H1 (cell line): ENCODE measurements around the gene SERGEF. TPM values are rescaled to one million over a fixed set of nuclear protein-coding genes. Genes with fewer than 3 reads are reported as not detected.

Experiments used
- CTCF ChIA-PET: fragments of 300-600 bp; sonication (Branson Sonifier 250); formaldehyde crosslinking; loops from one replicate; lab custom pipeline; 2021; ENCODE audit not compliant: partially characterized antibody; lab: Charles Lee
- POLR2A ChIA-PET: fragments of 300-600 bp; sonication (Branson Sonifier 250); formaldehyde crosslinking; loops from one replicate; lab custom pipeline; 2021; ENCODE audit warnings: inconsistent platforms; ENCODE audit not compliant: partially characterized antibody; lab: Charles Lee
- DNase-seq, 2 experiments: peaks; one replicate each; pipeline versions ENCODE4 v3.0.0 to v3.0.0-alpha.2; 2010 to 2022; ENCODE audit warnings: low spot score in 2 of 2, low read depth in 1 of 2, mixed read lengths in 1 of 2
- FAIRE-seq: peaks from 2 replicates; lab custom pipeline; 2011; peaks lifted over from hg19 to GRCh38; lab: Jason Lieb, UNC
- H2AFZ ChIP-seq: 2 replicates; pipeline ENCODE4 v1.8.1; 2012; ENCODE audit warnings: low read length, inconsistent platforms
- H2AK5ac ChIP-seq: 2 replicates; pipeline ENCODE4 v1.6.1; 2013; ENCODE audit warnings: low read depth, low read length
- H2BK120ac ChIP-seq: replicated peaks from 2 replicates; pipeline ENCODE3; 2013; ENCODE audit warnings: low read depth, low read length, inconsistent platforms
- H2BK12ac ChIP-seq: 2 replicates; pipeline ENCODE4 v1.6.1; 2013; ENCODE audit warnings: low read depth, low read length
- H2BK15ac ChIP-seq: 2 replicates; pipeline ENCODE4 v1.6.1; 2013; ENCODE audit warnings: low read length
- H2BK20ac ChIP-seq: 2 replicates; pipeline ENCODE4 v1.6.1; 2013; ENCODE audit warnings: low read length
- H2BK5ac ChIP-seq: 2 replicates; pipeline ENCODE4 v1.6.1; 2013; ENCODE audit warnings: low read depth, low read length
- H3K14ac ChIP-seq: 2 replicates; pipeline ENCODE4 v1.6.1; 2013; ENCODE audit warnings: inconsistent platforms; ENCODE audit not compliant: insufficient read length
- H3K18ac ChIP-seq: 2 replicates; pipeline ENCODE4 v1.6.1; 2013; ENCODE audit warnings: low read length; ENCODE audit errors: extremely low read depth
- H3K23ac ChIP-seq: 2 replicates; pipeline ENCODE4 v1.6.1; 2013; ENCODE audit warnings: inconsistent platforms; ENCODE audit not compliant: insufficient read length
- H3K23me2 ChIP-seq: 2 replicates; pipeline ENCODE4 v1.6.1; 2013; ENCODE audit warnings: low read depth, low read length
- H3K27ac ChIP-seq: 2 replicates; pipeline ENCODE4 v1.6.1; 2011; ENCODE audit warnings: low read depth, low read length, inconsistent platforms
- H3K27me3 ChIP-seq, 4 experiments: replicated peaks in 1 of 4; 1 replicate in 1 of 4; 2 replicates in 3 of 4; pipeline versions ENCODE4 v1.6.1 to v1.8.1; 2011 to 2013; ENCODE audit warnings: low read length in 3 of 4, mild to moderate bottlenecking in 3 of 4, inconsistent platforms in 2 of 4, mixed read lengths in 2 of 4, moderate library complexity in 1 of 4; ENCODE audit not compliant: control insufficient read depth in 3 of 4, insufficient read depth in 3 of 4; ENCODE audit errors: extremely low read depth in 1 of 4
- H3K36me3 ChIP-seq, 4 experiments: 2 replicates each; pipeline versions ENCODE4 v1.6.1 to v1.8.1; 2011 to 2013; ENCODE audit warnings: mild to moderate bottlenecking in 4 of 4, low read length in 3 of 4, moderate library complexity in 2 of 4, control low read depth in 1 of 4, inconsistent platforms in 1 of 4; ENCODE audit not compliant: insufficient read depth in 4 of 4, control insufficient read depth in 2 of 4
- H3K4ac ChIP-seq: replicated peaks from 2 replicates; pipeline ENCODE3; 2013; ENCODE audit warnings: low read length, low read depth, mixed read lengths, inconsistent platforms; ENCODE audit not compliant: insufficient read length
- H3K4me1 ChIP-seq, 4 experiments: replicated peaks in 1 of 4; 1 replicate in 1 of 4; 2 replicates in 3 of 4; pipeline versions ENCODE4 v1.6.1 to v1.8.1; 2011 to 2013; ENCODE audit warnings: low read length in 3 of 4, inconsistent platforms in 2 of 4, mixed read lengths in 1 of 4; ENCODE audit not compliant: insufficient read depth in 4 of 4, control insufficient read depth in 3 of 4
- H3K4me2 ChIP-seq, 2 experiments: 2 replicates each; pipeline versions ENCODE4 v1.6.1 to v1.8.1; 2011 to 2013; ENCODE audit warnings: low read depth in 2 of 2, low read length in 2 of 2, control low read depth in 1 of 2, inconsistent platforms in 1 of 2, mild to moderate bottlenecking in 1 of 2; ENCODE audit not compliant: insufficient read depth in 1 of 2
- H3K4me3 ChIP-seq, 4 experiments: fragments of 200-600, 300-600 bp in 1 of 4; sonication (generic), shearing (Covaris generic), sonication (Bioruptor Twin) in 1 of 4; 2 replicates each; pipeline versions ENCODE4 v1.5.1 to v1.8.1; 2011 to 2016; ENCODE audit warnings: low read length in 4 of 4, low read depth in 3 of 4, control low read depth in 2 of 4, inconsistent platforms in 2 of 4, mild to moderate bottlenecking in 2 of 4, mixed read lengths in 1 of 4, moderate library complexity in 1 of 4; ENCODE audit not compliant: insufficient read depth in 2 of 4; ENCODE audit errors: extremely low read depth in 1 of 4
- H3K56ac ChIP-seq: replicated peaks from 2 replicates; pipeline ENCODE3; 2013; ENCODE audit warnings: low read depth, mild to moderate bottlenecking, mixed read lengths, low read length, inconsistent platforms; ENCODE audit not compliant: insufficient read length
- H3K79me1 ChIP-seq: 2 replicates; pipeline ENCODE4 v1.6.1; 2013; ENCODE audit warnings: low read depth, low read length, control low read depth
- H3K79me2 ChIP-seq, 2 experiments: 2 replicates each; pipeline versions ENCODE4 v1.6.1 to v1.8.1; 2012 to 2013; ENCODE audit warnings: low read length in 2 of 2, mild to moderate bottlenecking in 2 of 2, inconsistent platforms in 1 of 2; ENCODE audit not compliant: insufficient read depth in 2 of 2, control insufficient read depth in 1 of 2
- H3K9ac ChIP-seq, 4 experiments: replicated peaks in 1 of 4; 1 replicate in 1 of 4; 2 replicates in 3 of 4; pipeline versions ENCODE4 v1.6.1 to v1.8.1; 2011 to 2013; ENCODE audit warnings: low read depth in 3 of 4, low read length in 3 of 4, control low read depth in 2 of 4, mild to moderate bottlenecking in 2 of 4, moderate library complexity in 2 of 4, inconsistent platforms in 1 of 4; ENCODE audit errors: extremely low read depth in 1 of 4
- H3K9me3 ChIP-seq, 2 experiments: 2 replicates each; pipeline versions ENCODE4 v1.6.1 to v1.8.1; 2012 to 2013; ENCODE audit warnings: mild to moderate bottlenecking in 2 of 2, moderate library complexity in 2 of 2, control low read depth in 1 of 2, inconsistent platforms in 1 of 2, low read depth in 1 of 2, low read length in 1 of 2, mixed read lengths in 1 of 2; ENCODE audit not compliant: insufficient read depth in 2 of 2
- H4K20me1 ChIP-seq, 2 experiments: replicated peaks in 1 of 2; 2 replicates each; pipeline versions ENCODE3 to v1.8.1; 2011 to 2013; ENCODE audit warnings: inconsistent platforms in 2 of 2, low read length in 2 of 2, mild to moderate bottlenecking in 1 of 2; ENCODE audit not compliant: insufficient read depth in 2 of 2, control insufficient read depth in 1 of 2
- H4K5ac ChIP-seq: 2 replicates; pipeline ENCODE4 v1.6.1; 2013; ENCODE audit warnings: low read length, low read depth, mixed read lengths, inconsistent platforms; ENCODE audit not compliant: insufficient read length
- H4K8ac ChIP-seq: 2 replicates; pipeline ENCODE4 v1.8.0; 2013; ENCODE audit warnings: mild to moderate bottlenecking, moderate library complexity, low read length, inconsistent platforms; ENCODE audit not compliant: insufficient read depth; ENCODE audit errors: extremely low read depth
- H4K91ac ChIP-seq: replicated peaks from 2 replicates; pipeline ENCODE3; 2013; ENCODE audit warnings: low read length, mixed read lengths, inconsistent platforms; ENCODE audit not compliant: insufficient read length
- BACH1 ChIP-seq: IDR thresholded peaks from 2 replicates; pipeline ENCODE4 v1.6.1; 2012; ENCODE audit warnings: low read length, improper control_type of control experiment
- CBX5 ChIP-seq: fragments of 300-800, 300-1000 bp; sonication (generic); IDR thresholded peaks from 2 replicates; pipeline ENCODE4 v1.7.1; 2016; ENCODE audit warnings: antibody characterized with exemption, low read length, low read depth
- CHD2 ChIP-seq: IDR thresholded peaks from 2 replicates; pipeline ENCODE4 v1.6.1; 2012; ENCODE audit warnings: low read length, improper control_type of control experiment
- HDAC6 ChIP-seq: IDR thresholded peaks from one replicate; pipeline ENCODE4 v1.7.1; 2012; ENCODE audit warnings: low read depth, mild to moderate bottlenecking, inconsistent platforms, low read length, moderate library complexity
- KDM4A ChIP-seq: IDR thresholded peaks from one replicate; pipeline ENCODE4 v1.7.1; 2012; ENCODE audit warnings: low read depth, mild to moderate bottlenecking, moderate library complexity, low read length, inconsistent platforms; ENCODE audit not compliant: severe bottlenecking
- NANOG ChIP-seq: IDR thresholded peaks from 2 replicates; pipeline ENCODE4 v1.6.1; 2011; ENCODE audit warnings: low read length, low read depth, mild to moderate bottlenecking, inconsistent platforms; ENCODE audit not compliant: insufficient read depth, poor library complexity, severe bottlenecking
- POLR2AphosphoS5 ChIP-seq: IDR thresholded peaks from 2 replicates; pipeline ENCODE4 v1.6.1; 2011; ENCODE audit warnings: low read depth, low read length
- POU5F1 ChIP-seq: IDR thresholded peaks from 2 replicates; pipeline ENCODE4 v1.6.1; 2011; ENCODE audit warnings: low read depth, mild to moderate bottlenecking, low read length, moderate library complexity
- RFX5 ChIP-seq: IDR thresholded peaks from 2 replicates; pipeline ENCODE4 v1.6.1; 2011; ENCODE audit warnings: low read depth, low read length, improper control_type of control experiment, borderline replicate concordance
- RXRA ChIP-seq: IDR thresholded peaks from 2 replicates; pipeline ENCODE4 v1.6.1; 2011; ENCODE audit warnings: low read depth, mild to moderate bottlenecking, low read length, moderate library complexity; ENCODE audit not compliant: insufficient read depth
- SIX5 ChIP-seq: IDR thresholded peaks from 2 replicates; pipeline ENCODE4 v1.6.1; 2011; ENCODE audit warnings: mild to moderate bottlenecking, low read depth, low read length
- SP1 ChIP-seq: IDR thresholded peaks from 2 replicates; pipeline ENCODE4 v1.6.1; 2011; ENCODE audit warnings: low read depth, low read length
- SP2 ChIP-seq: IDR thresholded peaks from 2 replicates; pipeline ENCODE4 v1.6.1; 2012; ENCODE audit warnings: mild to moderate bottlenecking, low read length, inconsistent platforms
- SRF ChIP-seq: IDR thresholded peaks from 2 replicates; pipeline ENCODE4 v1.6.1; 2011; ENCODE audit warnings: mild to moderate bottlenecking, low read depth, low read length, moderate library complexity
- SUZ12 ChIP-seq: fragments of 200-600 bp; sonication (generic); IDR thresholded peaks from 2 replicates; pipeline ENCODE4 v1.6.1; 2012; ENCODE audit warnings: mild to moderate bottlenecking, inconsistent platforms, low read length, moderate library complexity, mixed read lengths
- TCF12 ChIP-seq: IDR thresholded peaks from 2 replicates; pipeline ENCODE4 v1.6.1; 2011; ENCODE audit warnings: low read depth, mild to moderate bottlenecking, low read length
- TEAD4 ChIP-seq: IDR thresholded peaks from 2 replicates; pipeline ENCODE4 v1.6.1; 2012; ENCODE audit warnings: low read depth, low read length, inconsistent platforms, mixed read lengths
- polyA plus RNA-seq, 7 experiments: library from polyadenylated mRNA; depleted of rRNA in 3 of 7; stranded (reverse) in 5 of 7; unstranded in 2 of 7; fragments of >200 nt in 5 of 7; fragments of 200-250 nt in 2 of 7; gene quantifications; 1 replicate in 5 of 7; 2 replicates in 1 of 7; 4 replicates in 1 of 7; pipeline versions ENCODE4 v1.2.1 to v1.2.3, GENCODE V29; 2011 to 2013; ENCODE audit warnings: missing spikeins in 2 of 7, mixed read lengths in 2 of 7
- total RNA-seq: library from RNA; stranded (reverse); fragmentation: NEBNext Ultra II Directional; extraction: Animal tissue kit (Norgen Biotek cat#: 25700); gene quantifications from 2 replicates; pipeline ENCODE4 v1.2.1, GENCODE V29; 2021

SERGEF gene
- total and polyA plus RNA-seq, 2 of the 8 experiments (the other 6 are each of a cell fraction or from before 2014, with no cell fraction given): 16.6 to 28.8 TPM

- H3K79me1 ChIP-seq: no peaks in the 10 kb centered on the region
- no peaks in the 10 kb centered on the region for H3K27me3 ChIP-seq
- H2BK5ac ChIP-seq: no peak overlapping the region
- no peak overlapping the region for H4K5ac ChIP-seq
- H2BK15ac ChIP-seq: no peak overlapping the region
- ChIA-PET CTCF (no interaction called here), POLR2A (no interaction called here)
- no peak overlapping the region for H2BK12ac ChIP-seq
- no peak overlapping the region for H2AK5ac ChIP-seq
- H3K79me2 ChIP-seq: no peaks in the 10 kb centered on the region
- no peak overlapping the region for H3K27ac ChIP-seq
- no peaks in the 10 kb centered on the region for H3K4me1 ChIP-seq
- DNase-seq (no peak), FAIRE-seq (no peak)
- no peak overlapping the region for H2BK20ac ChIP-seq
- no peak overlapping the region for H3K9ac ChIP-seq
- no peak overlapping the region for H2BK120ac ChIP-seq
- no peak overlapping the region for H3K23ac ChIP-seq
- no peak overlapping the region for H3K56ac ChIP-seq
- H2AFZ ChIP-seq: no peak overlapping the region
- H3K14ac ChIP-seq: no peak overlapping the region
- no peaks in the 10 kb centered on the region for H3K9me3 ChIP-seq
- no peak overlapping the region for H3K4me2 ChIP-seq
- no peak for TF ChIP-seq SUZ12
- TF ChIP-seq NANOG: no peak
- TF ChIP-seq POLR2AphosphoS5: no peak
- no peak for TF ChIP-seq SIX5
- no peak for TF ChIP-seq HDAC6
- no peak for TF ChIP-seq SP1
- TF ChIP-seq POU5F1: no peak
- TF ChIP-seq RXRA: no peak
- TF ChIP-seq TEAD4: no peak
- TF ChIP-seq KDM4A: no peak
- no peak for TF ChIP-seq RFX5
- TF ChIP-seq CHD2: no peak
- no peak for TF ChIP-seq TCF12
- TF ChIP-seq BACH1: no peak
- no peak for TF ChIP-seq SRF
- no peak for TF ChIP-seq CBX5
- no peak for TF ChIP-seq SP2
- no peaks in the 10 kb centered on the region for H3K36me3 ChIP-seq
- H4K91ac ChIP-seq: no peak overlapping the region
- no peak overlapping the region for H3K4ac ChIP-seq
- H4K8ac ChIP-seq: no peak overlapping the region
- no peaks in the 10 kb centered on the region for H3K23me2 ChIP-seq
- no peaks in the 10 kb centered on the region for H4K20me1 ChIP-seq
- H3K18ac ChIP-seq: no peak overlapping the region
- no peak overlapping the region for H3K4me3 ChIP-seq
Observed at GRCh38 chr11:18036456-18036855, 23.6 kb upstream of the SERGEF start.
